HCT116 (cell line): Measurements from ENCODE around the gene LYRM4. TPM values are rescaled to one million over a fixed set of nuclear protein-coding genes. Genes with fewer than 3 reads are reported as not detected.

Source experiments
- ATAC-seq: fragments of 200-7000 bp; cut with Tn5 transposase; 2 replicates; pipeline ENCODE4 v1.9.1; 2020; ENCODE audit warnings: mild to moderate bottlenecking, moderate library complexity
- BruUV-seq: library from RNA; stranded (reverse); fragments of 400-500 nt; replicated peaks from 2 replicates; lab custom pipeline; 2021; lab: Mats Ljungman, UMichigan
- CTCF ChIA-PET: fragments of 300-600 bp; sonication (Branson Sonifier 250); formaldehyde crosslinking; loops from one replicate; lab custom pipeline; 2021; ENCODE audit warnings: antibody characterized with exemption; lab: Charles Lee
- POLR2A ChIA-PET: fragments of 300-600, 350-600 bp; sonication (Branson Sonifier 250); formaldehyde crosslinking; loops from one replicate; lab custom pipeline; 2021; ENCODE audit warnings: antibody characterized with exemption; lab: Charles Lee
- RAD21 ChIA-PET, 2 experiments: fragments of 300-600 bp; sonication (Branson Sonifier 250); formaldehyde crosslinking; loops; one replicate each; lab custom pipeline; 2023; ENCODE audit warnings: low total read pairs in 2 of 2; ENCODE audit not compliant: uncharacterized antibody in 2 of 2, unreplicated experiment in 2 of 2, low non-redundant PET in 1 of 2; lab: Charles Lee
- DNase-seq: peaks from one replicate; pipeline ENCODE4 v3.0.0-alpha.2; 2010; ENCODE audit warnings: low read depth, low spot score
- H2AFZ ChIP-seq: fragments of 200-600 bp; shearing (Covaris generic), sonication (generic); 2 replicates; pipeline ENCODE4 v1.6.1; 2017; ENCODE audit warnings: low read depth, mixed run types, mixed read lengths, antibody characterized with exemption, low read length; ENCODE audit not compliant: poor library complexity, severe bottlenecking
- H3K27ac ChIP-seq: 2 replicates; pipeline ENCODE4 v1.5.1; 2012; ENCODE audit warnings: low read depth, low read length
- H3K27me3 ChIP-seq: fragments of 200-600 bp; sonication (generic); 2 replicates; pipeline ENCODE4 v1.6.1; 2016; ENCODE audit warnings: mixed run types, low read length, mixed read lengths; ENCODE audit not compliant: insufficient read depth
- H3K36me3 ChIP-seq, 2 experiments: fragments of 200-500 bp in 1 of 2; fragments of 200-600 bp in 1 of 2; sonication (Bioruptor generic) in 1 of 2; sonication (generic) in 1 of 2; 2 replicates each; pipeline versions ENCODE4 v1.5.1 to v1.6.1; 2014 to 2016; ENCODE audit warnings: low read length in 2 of 2, inconsistent platforms in 1 of 2, mixed read lengths in 1 of 2, mixed run types in 1 of 2; ENCODE audit not compliant: insufficient read depth in 2 of 2, control insufficient read depth in 1 of 2
- H3K4me1 ChIP-seq, 2 experiments: fragments of 200-600 bp in 1 of 2; sonication (generic) in 1 of 2; 2 replicates each; pipeline versions ENCODE4 v1.5.1 to v1.6.1; 2012 to 2017; ENCODE audit warnings: low read length in 2 of 2, inconsistent platforms in 1 of 2, mild to moderate bottlenecking in 1 of 2, mixed read lengths in 1 of 2, mixed run types in 1 of 2, moderate library complexity in 1 of 2; ENCODE audit not compliant: insufficient read depth in 2 of 2, control insufficient read depth in 1 of 2
- H3K4me2 ChIP-seq: fragments of 200-600 bp; sonication (generic); 2 replicates; pipeline ENCODE4 v1.6.1; 2017; ENCODE audit warnings: mixed run types, low read length, mixed read lengths
- H3K4me3 ChIP-seq, 2 experiments: fragments of 200-600 bp in 1 of 2; sonication (generic) in 1 of 2; replicated peaks in 1 of 2; 2 replicates each; pipeline ENCODE4 v1.5.1; 2011 to 2016; ENCODE audit warnings: low read length in 2 of 2, control low read depth in 1 of 2, low read depth in 1 of 2, mild to moderate bottlenecking in 1 of 2, mixed read lengths in 1 of 2, mixed run types in 1 of 2
- H3K79me2 ChIP-seq: fragments of 200-600 bp; sonication (generic); 2 replicates; pipeline ENCODE4 v1.6.1; 2017; ENCODE audit warnings: mild to moderate bottlenecking, mixed run types, low read length, moderate library complexity, mixed read lengths; ENCODE audit not compliant: insufficient read depth
- H3K9ac ChIP-seq: fragments of 200-600 bp; sonication (generic); 2 replicates; pipeline ENCODE4 v1.6.1; 2016; ENCODE audit warnings: low read length, mixed read lengths
- H3K9me2 ChIP-seq: fragments of 200-600 bp; sonication (generic), shearing (Covaris generic); 2 replicates; pipeline ENCODE4 v1.6.1; 2017; ENCODE audit warnings: mixed run types, mild to moderate bottlenecking, moderate library complexity; ENCODE audit not compliant: insufficient read depth
- H3K9me3 ChIP-seq, 2 experiments: fragments of 200-500 bp in 1 of 2; fragments of 200-600 bp in 1 of 2; sonication (Bioruptor generic) in 1 of 2; sonication (generic) in 1 of 2; 2 replicates each; pipeline ENCODE4 v1.6.1; 2014 to 2017; ENCODE audit warnings: low read length in 2 of 2, mixed read lengths in 2 of 2, inconsistent platforms in 1 of 2, low read depth in 1 of 2, mild to moderate bottlenecking in 1 of 2, mixed run types in 1 of 2, moderate library complexity in 1 of 2; ENCODE audit not compliant: control insufficient read depth in 1 of 2, insufficient read depth in 1 of 2
- H4K20me1 ChIP-seq: fragments of 200-600 bp; sonication (generic), shearing (Covaris generic); 2 replicates; pipeline ENCODE4 v1.6.1; 2017; ENCODE audit warnings: mixed run types, mild to moderate bottlenecking, moderate library complexity; ENCODE audit not compliant: insufficient read depth
- CBX3 ChIP-seq: IDR thresholded peaks from 2 replicates; pipeline ENCODE4 v1.6.1; 2012; ENCODE audit warnings: low read depth
- CEBPB ChIP-seq: IDR thresholded peaks from 2 replicates; pipeline ENCODE4 v1.6.1; 2012; ENCODE audit warnings: low read depth
- EGR1 ChIP-seq: IDR thresholded peaks from 2 replicates; pipeline ENCODE4 v1.6.1; 2012; ENCODE audit warnings: low read depth
- ELF1 ChIP-seq: IDR thresholded peaks from 2 replicates; pipeline ENCODE4 v1.6.1; 2012; ENCODE audit warnings: low read depth, borderline replicate concordance
- EZH2 ChIP-seq: fragments of 200-600 bp; sonication (generic); IDR thresholded peaks from 2 replicates; pipeline ENCODE4 v1.6.1; 2017; ENCODE audit warnings: antibody characterized with exemption, mixed run types
- EZH2phosphoT487 ChIP-seq: fragments of 200-600 bp; IDR thresholded peaks from 2 replicates; pipeline ENCODE4 v1.6.1; 2018; ENCODE audit warnings: antibody characterized with exemption, borderline replicate concordance
- FOSL1 ChIP-seq: IDR thresholded peaks from 2 replicates; pipeline ENCODE4 v1.6.1; 2012; ENCODE audit warnings: low read depth
- MAX ChIP-seq: IDR thresholded peaks from 2 replicates; pipeline ENCODE4 v1.6.1; 2012
- POLR2A ChIP-seq: IDR thresholded peaks from 2 replicates; pipeline ENCODE4 v1.7.0; 2011; ENCODE audit warnings: borderline replicate concordance; ENCODE audit not compliant: insufficient read depth, insufficient read length; ENCODE audit errors: extremely low read depth
- POLR2AphosphoS5 ChIP-seq: IDR thresholded peaks from 2 replicates; pipeline ENCODE4 v1.6.1; 2011; ENCODE audit warnings: mild to moderate bottlenecking, low read depth, low read length, moderate library complexity
- RAD21 ChIP-seq: IDR thresholded peaks from 2 replicates; pipeline ENCODE4 v1.6.1; 2012; ENCODE audit warnings: low read depth, mild to moderate bottlenecking
- SIN3A ChIP-seq: IDR thresholded peaks from 2 replicates; pipeline ENCODE4 v1.6.1; 2012; ENCODE audit warnings: low read depth
- SP1 ChIP-seq: IDR thresholded peaks from 2 replicates; pipeline ENCODE4 v1.6.1; 2012; ENCODE audit warnings: low read depth
- SRF ChIP-seq: IDR thresholded peaks from 2 replicates; pipeline ENCODE4 v1.6.1; 2012; ENCODE audit warnings: low read depth
- TCF7L2 ChIP-seq: IDR thresholded peaks from 2 replicates; pipeline ENCODE4 v1.7.0; 2011; ENCODE audit warnings: borderline replicate concordance, inconsistent platforms; ENCODE audit not compliant: insufficient read depth, insufficient read length; ENCODE audit errors: extremely low read depth
- YY1 ChIP-seq: IDR thresholded peaks from 2 replicates; pipeline ENCODE4 v1.6.1; 2011; ENCODE audit warnings: low read length, low read depth, moderate library complexity, mild to moderate bottlenecking; ENCODE audit not compliant: insufficient replicate concordance; ENCODE audit errors: extremely low read depth
- intact Hi-C: fragments of 100-400 bp; cut with micrococcal nuclease; formaldehyde crosslinking; loops from 2 replicates; pipeline ENCODE4 v1.10.0; 2022
- total RNA-seq: library from RNA; stranded (reverse); gene quantifications from one replicate; pipeline ENCODE4 v1.2.1, GENCODE V29; 2021; ENCODE audit not compliant: unreplicated experiment
- TF ChIP-seq, protein P1 (sequence below): IDR thresholded peaks from 2 replicates; pipeline ENCODE4 v1.6.1; 2011; ENCODE audit warnings: mild to moderate bottlenecking, low read length, moderate library complexity; ENCODE audit not compliant: insufficient replicate concordance; ENCODE audit errors: extremely low read depth

Gene LYRM4
- total RNA-seq, 1 experiment from 2014 or later = 30.1 TPM

DNA sequence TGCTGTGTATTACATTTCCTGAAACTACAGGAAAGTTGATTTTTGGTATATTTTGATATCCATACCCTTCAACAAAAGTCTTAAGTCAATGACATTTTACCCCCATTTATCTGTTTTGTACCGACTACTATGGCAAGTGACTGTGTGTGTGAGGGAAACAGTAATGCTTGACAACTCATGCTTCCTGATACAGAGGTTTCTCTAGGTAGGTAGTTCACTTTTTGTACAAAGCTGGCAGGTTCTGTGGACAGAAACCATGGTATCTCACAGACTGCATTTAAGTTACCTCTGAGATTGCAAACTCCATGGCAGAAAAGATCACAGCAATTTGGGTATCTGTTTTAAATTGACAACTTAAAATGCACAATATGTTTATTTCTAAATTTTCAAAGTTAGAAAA lies 29.3 kb upstream of the LYRM4 start:
- Histone ChIP-seq H3K36me3 (no peaks in the 10 kb centered on the region), H3K27ac (no peak overlapping the region), H3K79me2 (no peaks in the 10 kb centered on the region), H3K9me3 (no peaks in the 10 kb centered on the region), H3K4me2 (no peak overlapping the region), H2AFZ (no peak overlapping the region), H3K9me2 (no peaks in the 10 kb centered on the region), H4K20me1 (no peaks in the 10 kb centered on the region), H3K4me1 (peaks cover 0 to 16% of the 10 kb centered on the region in 2 experiments; a peak in 2 of 4 replicates), H3K9ac (no peak overlapping the region), H3K4me3 (no peak overlapping the region), H3K27me3 (no peaks in the 10 kb centered on the region)
- intact Hi-C loops = no loop called here
- ChIA-PET CTCF (no interaction called here), RAD21 (no interaction called here), POLR2A (no interaction called here)
- no TSS peak for BruUV-seq
- TF ChIP-seq EGR1 = no peak
- no peak for TF ChIP-seq SP1
- no peak for TF ChIP-seq TCF7L2
- no peak for TF ChIP-seq EZH2
- no peak for TF ChIP-seq CEBPB
- TF ChIP-seq, protein P1, sequence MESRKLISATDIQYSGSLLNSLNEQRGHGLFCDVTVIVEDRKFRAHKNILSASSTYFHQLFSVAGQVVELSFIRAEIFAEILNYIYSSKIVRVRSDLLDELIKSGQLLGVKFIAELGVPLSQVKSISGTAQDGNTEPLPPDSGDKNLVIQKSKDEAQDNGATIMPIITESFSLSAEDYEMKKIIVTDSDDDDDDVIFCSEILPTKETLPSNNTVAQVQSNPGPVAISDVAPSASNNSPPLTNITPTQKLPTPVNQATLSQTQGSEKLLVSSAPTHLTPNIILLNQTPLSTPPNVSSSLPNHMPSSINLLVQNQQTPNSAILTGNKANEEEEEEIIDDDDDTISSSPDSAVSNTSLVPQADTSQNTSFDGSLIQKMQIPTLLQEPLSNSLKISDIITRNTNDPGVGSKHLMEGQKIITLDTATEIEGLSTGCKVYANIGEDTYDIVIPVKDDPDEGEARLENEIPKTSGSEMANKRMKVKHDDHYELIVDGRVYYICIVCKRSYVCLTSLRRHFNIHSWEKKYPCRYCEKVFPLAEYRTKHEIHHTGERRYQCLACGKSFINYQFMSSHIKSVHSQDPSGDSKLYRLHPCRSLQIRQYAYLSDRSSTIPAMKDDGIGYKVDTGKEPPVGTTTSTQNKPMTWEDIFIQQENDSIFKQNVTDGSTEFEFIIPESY = no peak
- TF ChIP-seq FOSL1 = no peak
- no peak for TF ChIP-seq SRF
- no peak for TF ChIP-seq MAX
- TF ChIP-seq YY1 = no peak
- TF ChIP-seq POLR2AphosphoS5 = no peak
- no peak for TF ChIP-seq SIN3A
- TF ChIP-seq POLR2A = no peak
- TF ChIP-seq ELF1 = no peak
- TF ChIP-seq RAD21 = no peak
- no peak for TF ChIP-seq EZH2phosphoT487
- no peak for TF ChIP-seq CBX3
- DNase-seq (no peak), ATAC-seq (no peak)
